IMR-90 (cell line): Measurements from ENCODE around the gene IBA57. TPM values are rescaled to one million over a fixed set of nuclear protein-coding genes. Genes with fewer than 3 reads are reported as not detected.

Experiments used
- ATAC-seq: fragments of 200-7000 bp; cut with Tn5 transposase; 2 replicates; pipeline ENCODE4 v1.9.1; 2020; ENCODE audit warnings: low read depth, mild to moderate bottlenecking, moderate library complexity
- BruUV-seq: library from RNA; stranded (reverse); fragments of 400-500 nt; replicated peaks from 2 replicates; lab custom pipeline; 2021; lab: Mats Ljungman, UMichigan
- CTCF ChIA-PET: fragments of 300-600 bp; formaldehyde crosslinking; extraction: SDS; loops from one replicate; lab custom pipeline; 2021; ENCODE audit warnings: antibody characterized with exemption; lab: Yijun Ruan, JAX
- POLR2A ChIA-PET: fragments of 300-600 bp; sonication (Branson Sonifier 250); formaldehyde crosslinking; loops from one replicate; lab custom pipeline; 2022; ENCODE audit warnings: antibody characterized with exemption; ENCODE audit not compliant: unreplicated experiment; lab: Charles Lee
- DNase-seq: peaks from one replicate; pipeline ENCODE4 v3.0.0; 2013
- H2AFZ ChIP-seq: replicated peaks from 2 replicates; pipeline ENCODE3; 2013; ENCODE audit warnings: low read length, mild to moderate bottlenecking; ENCODE audit not compliant: poor library complexity
- H2AK5ac ChIP-seq: 2 replicates; pipeline ENCODE4 v1.6.1; 2013; ENCODE audit warnings: low read depth, low read length, inconsistent platforms
- H2AK9ac ChIP-seq: replicated peaks from 2 replicates; pipeline ENCODE3; 2013; ENCODE audit warnings: mild to moderate bottlenecking, low read depth, low read length, moderate library complexity; ENCODE audit not compliant: poor library complexity
- H2BK120ac ChIP-seq: 2 replicates; pipeline ENCODE4 v1.6.1; 2013; ENCODE audit warnings: low read depth, low read length, inconsistent platforms
- H2BK15ac ChIP-seq: 3 replicates; pipeline ENCODE4 v1.6.1; 2013; ENCODE audit warnings: low read depth, low read length, inconsistent platforms
- H2BK20ac ChIP-seq: 2 replicates; pipeline ENCODE4 v1.6.1; 2013; ENCODE audit warnings: low read depth, mild to moderate bottlenecking, inconsistent platforms, low read length, moderate library complexity
- H2BK5ac ChIP-seq: 2 replicates; pipeline ENCODE4 v1.6.1; 2013; ENCODE audit warnings: mild to moderate bottlenecking, low read depth, low read length, inconsistent platforms; ENCODE audit not compliant: poor library complexity, severe bottlenecking
- H3K14ac ChIP-seq: replicated peaks from 2 replicates; pipeline ENCODE4 v1.6.1; 2013; ENCODE audit warnings: low read depth, low read length, inconsistent platforms
- H3K18ac ChIP-seq: 2 replicates; pipeline ENCODE4 v1.6.1; 2013; ENCODE audit warnings: low read depth, low read length, control low read depth
- H3K23ac ChIP-seq: 2 replicates; pipeline ENCODE4 v1.6.1; 2013; ENCODE audit warnings: low read depth, low read length, inconsistent platforms
- H3K27ac ChIP-seq: 2 replicates; pipeline ENCODE4 v1.5.1; 2013; ENCODE audit warnings: mild to moderate bottlenecking, control low read depth, low read length; ENCODE audit not compliant: insufficient read depth
- H3K27me3 ChIP-seq: 2 replicates; pipeline ENCODE4 v1.6.1; 2013; ENCODE audit warnings: low read length; ENCODE audit not compliant: control insufficient read depth, insufficient read depth
- H3K36me3 ChIP-seq: 2 replicates; pipeline ENCODE4 v1.6.1; 2013; ENCODE audit warnings: low read length, mixed read lengths; ENCODE audit not compliant: control insufficient read depth, insufficient read depth
- H3K4ac ChIP-seq: 2 replicates; pipeline ENCODE4 v1.6.1; 2013; ENCODE audit warnings: low read depth, low read length, inconsistent platforms
- H3K4me1 ChIP-seq: 2 replicates; pipeline ENCODE4 v1.6.1; 2013; ENCODE audit warnings: low read length, mixed read lengths; ENCODE audit not compliant: control insufficient read depth, insufficient read depth
- H3K4me2 ChIP-seq: 2 replicates; pipeline ENCODE4 v1.6.1; 2013; ENCODE audit warnings: low read depth, mild to moderate bottlenecking, control low read depth, low read length, moderate library complexity
- H3K4me3 ChIP-seq: 2 replicates; pipeline ENCODE4 v1.5.1; 2013; ENCODE audit warnings: low read depth, mild to moderate bottlenecking, control low read depth, low read length, moderate library complexity; ENCODE audit not compliant: insufficient read depth
- H3K56ac ChIP-seq: 2 replicates; pipeline ENCODE4 v1.6.1; 2013; ENCODE audit warnings: low read length, inconsistent platforms; ENCODE audit not compliant: insufficient read depth; ENCODE audit errors: extremely low read depth
- H3K79me1 ChIP-seq, 2 experiments: 2 replicates each; pipeline ENCODE4 v1.6.1; 2013; ENCODE audit warnings: low read length in 2 of 2, inconsistent platforms in 1 of 2, low read depth in 1 of 2
- H3K9ac ChIP-seq: 2 replicates; pipeline ENCODE4 v1.6.1; 2013; ENCODE audit warnings: low read depth, low read length, control low read depth
- H3K9me1 ChIP-seq: 2 replicates; pipeline ENCODE4 v1.6.1; 2013; ENCODE audit warnings: low read length, inconsistent platforms; ENCODE audit not compliant: insufficient read depth
- H3K9me3 ChIP-seq: 2 replicates; pipeline ENCODE4 v1.6.1; 2013; ENCODE audit warnings: low read length; ENCODE audit not compliant: control insufficient read depth, insufficient read depth
- H4K20me1 ChIP-seq: 2 replicates; pipeline ENCODE4 v1.6.1; 2013; ENCODE audit warnings: low read length, inconsistent platforms; ENCODE audit not compliant: insufficient read depth
- H4K5ac ChIP-seq: 2 replicates; pipeline ENCODE4 v1.6.1; 2013; ENCODE audit warnings: mild to moderate bottlenecking, low read depth, low read length, control low read depth
- H4K8ac ChIP-seq, 2 experiments: 2 replicates each; pipeline ENCODE4 v1.6.1; 2013; ENCODE audit warnings: low read depth in 2 of 2, low read length in 2 of 2, control low read depth in 1 of 2, inconsistent platforms in 1 of 2
- H4K91ac ChIP-seq: 2 replicates; pipeline ENCODE4 v1.6.1; 2013; ENCODE audit warnings: low read depth, low read length, inconsistent platforms; ENCODE audit not compliant: insufficient read depth
- BHLHE40 ChIP-seq: fragments of 150-350 bp; IDR thresholded peaks from 2 replicates; pipeline ENCODE4 v1.6.1; 2016; ENCODE audit warnings: mild to moderate bottlenecking, low read depth, low read length
- CEBPB ChIP-seq: IDR thresholded peaks from 2 replicates; pipeline ENCODE4 v1.6.1; 2012; ENCODE audit warnings: low read depth, low read length, improper control_type of control experiment
- CHD1 ChIP-seq: IDR thresholded peaks from 2 replicates; pipeline ENCODE4 v1.6.1; 2012; ENCODE audit warnings: low read depth, low read length, improper control_type of control experiment
- CTCF ChIP-seq: conservative IDR thresholded peaks from 2 replicates; pipeline ENCODE4 v1.5.1; 2012; ENCODE audit warnings: mild to moderate bottlenecking, low read depth, low read length, improper control_type of control experiment
- MAFK ChIP-seq: IDR thresholded peaks from 2 replicates; pipeline ENCODE4 v1.6.1; 2012; ENCODE audit warnings: low read depth, low read length, improper control_type of control experiment
- MAZ ChIP-seq: IDR thresholded peaks from 2 replicates; pipeline ENCODE4 v1.6.1; 2012; ENCODE audit warnings: low read depth, mild to moderate bottlenecking, low read length, improper control_type of control experiment, moderate library complexity, borderline replicate concordance
- MXI1 ChIP-seq: IDR thresholded peaks from 2 replicates; pipeline ENCODE4 v1.6.1; 2012; ENCODE audit warnings: low read depth, mild to moderate bottlenecking, low read length, moderate library complexity, borderline replicate concordance
- RAD21 ChIP-seq: IDR thresholded peaks from 2 replicates; pipeline ENCODE4 v1.6.1; 2012; ENCODE audit warnings: low read length, improper control_type of control experiment
- RCOR1 ChIP-seq: IDR thresholded peaks from 2 replicates; pipeline ENCODE4 v1.6.1; 2012; ENCODE audit warnings: mild to moderate bottlenecking, low read length, improper control_type of control experiment; ENCODE audit not compliant: insufficient replicate concordance
- RFX5 ChIP-seq: IDR thresholded peaks from 2 replicates; pipeline ENCODE4 v1.8.0; 2012; ENCODE audit warnings: low read depth, mild to moderate bottlenecking, low read length, moderate library complexity
- WGBS, 2 experiments: methylation state at CpG; one replicate each; pipeline versions ENCODE4 v1.1.5 to v1.1.7; 2013; ENCODE audit warnings: missing lambda C conversion rate in 2 of 2; ENCODE audit not compliant: insufficient read length in 1 of 2; ENCODE audit errors: extremely low coverage in 2 of 2; 5-methylcytosine and 5-hydroxymethylcytosine counted together
- dilution Hi-C: fragments of 300-500 bp; cut with HindIII; formaldehyde crosslinking; loops from one replicate; pipeline ENCODE4 v1.14.3; 2018; ENCODE audit warnings: low sequenced_read_pairs; ENCODE audit not compliant: unreplicated experiment
- in situ Hi-C: fragments of 300-500 bp; cut with MboI; formaldehyde crosslinking; loops from 3 replicates; pipeline ENCODE4 v1.14.3; 2019; ENCODE audit warnings: low sequenced_read_pairs, inconsistent platforms, mixed read lengths
- intact Hi-C: fragments of 100-400 bp; cut with micrococcal nuclease; formaldehyde crosslinking; loops from 2 replicates; pipeline ENCODE4 v1.10.0; 2022
- polyA plus RNA-seq, 3 experiments: library from polyadenylated mRNA; depleted of rRNA; stranded (reverse); fragments of >200 nt; gene quantifications; 2 replicates each; pipeline ENCODE4 v1.2.3, GENCODE V29; 2012; ENCODE audit warnings: low replicate concordance in 1 of 3
- total RNA-seq: library from RNA; depleted of rRNA; stranded (reverse); fragments of >200 nt; gene quantifications from 2 replicates; pipeline ENCODE4 v1.2.3, GENCODE V29; 2012
- TF ChIP-seq, protein P1 (sequence below): fragments of 150-350 bp; IDR thresholded peaks from 2 replicates; pipeline ENCODE4 v1.6.1; 2017; ENCODE audit warnings: mild to moderate bottlenecking, antibody characterized with exemption, low read length, low read depth

The IBA57 gene
- total and polyA plus RNA-seq, 2 of the 4 experiments (the other 2 are of a cell fraction) = 2.0 to 2.6 TPM

DNA sequence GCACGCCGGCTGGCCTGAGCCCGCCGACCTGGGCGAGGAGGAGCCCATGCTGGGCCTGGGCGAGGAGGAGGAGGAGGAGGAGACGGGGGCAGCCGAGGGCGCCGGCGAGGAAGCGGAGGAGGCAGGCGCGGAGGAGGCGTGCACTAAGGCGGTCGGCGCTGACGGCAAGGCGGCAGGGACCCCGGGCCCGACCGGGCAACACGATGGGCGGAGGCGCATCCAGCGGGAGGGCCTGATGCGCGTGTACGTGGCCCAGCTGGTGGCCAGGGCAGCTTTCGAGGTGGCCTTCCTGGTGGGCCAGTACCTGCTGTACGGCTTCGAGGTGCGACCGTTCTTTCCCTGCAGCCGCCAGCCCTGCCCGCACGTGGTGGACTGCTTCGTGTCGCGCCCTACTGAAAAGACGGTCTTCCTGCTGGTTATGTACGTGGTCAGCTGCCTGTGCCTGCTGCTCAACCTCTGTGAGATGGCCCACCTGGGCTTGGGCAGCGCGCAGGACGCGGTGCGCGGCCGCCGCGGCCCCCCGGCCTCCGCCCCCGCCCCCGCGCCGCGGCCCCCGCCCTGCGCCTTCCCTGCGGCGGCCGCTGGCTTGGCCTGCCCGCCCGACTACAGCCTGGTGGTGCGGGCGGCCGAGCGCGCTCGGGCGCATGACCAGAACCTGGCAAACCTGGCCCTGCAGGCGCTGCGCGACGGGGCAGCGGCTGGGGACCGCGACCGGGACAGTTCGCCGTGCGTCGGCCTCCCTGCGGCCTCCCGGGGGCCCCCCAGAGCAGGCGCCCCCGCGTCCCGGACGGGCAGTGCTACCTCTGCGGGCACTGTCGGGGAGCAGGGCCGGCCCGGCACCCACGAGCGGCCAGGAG, 7.2 kb upstream of the IBA57 start:
- Histone ChIP-seq H3K9me1 (peaks cover 14% of the 10 kb centered on the region; the same call in 1 of the 2 replicates), H2AFZ (peak overlapping the region; percentile 43), H3K56ac (no peak overlapping the region), H3K4me1 (peaks cover 6% of the 10 kb centered on the region), H3K9ac (no peak overlapping the region), H3K36me3 (no peaks in the 10 kb centered on the region), H4K5ac (no peak overlapping the region), H3K14ac (no peak overlapping the region), H2BK20ac (no peak overlapping the region), H2AK5ac (no peak overlapping the region), H2BK5ac (no peak overlapping the region), H3K27ac (no peak overlapping the region), H3K27me3 (no peaks in the 10 kb centered on the region), H2BK120ac (no peak overlapping the region), H3K4me3 (no peak overlapping the region), H3K9me3 (no peaks in the 10 kb centered on the region), H2BK15ac (no peak overlapping the region), H4K20me1 (no peaks in the 10 kb centered on the region; the same call in 1 of the 2 replicates), H3K4ac (no peak overlapping the region), H4K8ac (no peak overlapping the region), H3K79me1 (peaks cover 5 to 10% of the 10 kb centered on the region in 2 experiments; a peak in 2 of 4 replicates), H4K91ac (no peak overlapping the region), H2AK9ac (no peak overlapping the region), H3K4me2 (no peak overlapping the region), H3K18ac (no peak overlapping the region), H3K23ac (no peak overlapping the region)
- 47% methylated on average over 37 of the region's 98 CpGs; no CpG with 5 or more reads in 1 of the 2 experiments for WGBS, 2 experiments
- TF ChIP-seq MAFK (no peak), RCOR1 (no peak), MXI1 (no peak), CEBPB (no peak), MAZ (no peak), CTCF (no peak), RFX5 (no peak), CHD1 (no peak), RAD21 (no peak), BHLHE40 (no peak)
- TF ChIP-seq, protein P1, sequence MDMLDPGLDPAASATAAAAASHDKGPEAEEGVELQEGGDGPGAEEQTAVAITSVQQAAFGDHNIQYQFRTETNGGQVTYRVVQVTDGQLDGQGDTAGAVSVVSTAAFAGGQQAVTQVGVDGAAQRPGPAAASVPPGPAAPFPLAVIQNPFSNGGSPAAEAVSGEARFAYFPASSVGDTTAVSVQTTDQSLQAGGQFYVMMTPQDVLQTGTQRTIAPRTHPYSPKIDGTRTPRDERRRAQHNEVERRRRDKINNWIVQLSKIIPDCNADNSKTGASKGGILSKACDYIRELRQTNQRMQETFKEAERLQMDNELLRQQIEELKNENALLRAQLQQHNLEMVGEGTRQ = no peak
- POLR2A ChIA-PET = no interaction called here
- ATAC-seq = no peak
- dilution Hi-C loops (no loop called here), in situ Hi-C loops (no loop called here), intact Hi-C loops (no loop called here)
- BruUV-seq = no TSS peak
- CTCF ChIA-PET = no interaction called here
- no peak for DNase-seq
